Kasumi-1 (cell line): ENCODE data around the gene LPP.

ENCODE experiments used
- DNase-seq, 2 experiments: peaks; one replicate each; lab custom pipeline; 2025; lab: John Stamatoyannopoulos, UW

LPP gene

GRCh38 chr3:188299068-188299467 is 145.1 kb downstream of the LPP start:
- DNase-seq: no peak

- DNase-seq: no peak
These were observed 145.8 kb downstream of the LPP start for GRCh38 chr3:188299708-188300107.

GRCh38 chr3:188301147-188301546 is 147.2 kb downstream of the LPP start:
- no peak for DNase-seq

- DNase-seq: no peak
These were observed 149.4 kb downstream of the LPP start for GRCh38 chr3:188303286-188303799.

- DNase-seq: no peak
These were observed 149.9 kb downstream of the LPP start for GRCh38 chr3:188303823-188304222.

GRCh38 chr3:188304501-188304900 is 150.5 kb downstream of the LPP start:
- DNase-seq: no peak

- no peak for DNase-seq
These were observed 151.3 kb downstream of the LPP start for GRCh38 chr3:188305220-188305619.

GRCh38 chr3:188306435-188307005 is 152.6 kb downstream of the LPP start:
- no peak for DNase-seq

GRCh38 chr3:188309437-188310269 is 155.7 kb downstream of the LPP start:
- DNase-seq: no peak

GRCh38 chr3:188310270-188310710 is 156.3 kb downstream of the LPP start:
- DNase-seq: no peak

GRCh38 chr3:188315553-188315952 is 161.6 kb downstream of the LPP start:
- no peak for DNase-seq

- DNase-seq: no peak
These were observed 162.2 kb downstream of the LPP start for GRCh38 chr3:188316021-188316722.

GRCh38 chr3:188316723-188317070 is 162.7 kb downstream of the LPP start:
- no peak for DNase-seq

- DNase-seq: no peak
These were observed 165.6 kb downstream of the LPP start for GRCh38 chr3:188319569-188319968.

GRCh38 chr3:188320757-188321156 is 166.8 kb downstream of the LPP start:
- no peak for DNase-seq

- no peak for DNase-seq
These were observed 167.3 kb downstream of the LPP start for GRCh38 chr3:188321258-188321657.

- no peak for DNase-seq
These were observed 168.4 kb downstream of the LPP start for GRCh38 chr3:188322135-188322887.

GRCh38 chr3:188323067-188323842 is 169.3 kb downstream of the LPP start:
- no peak for DNase-seq

GRCh38 chr3:188326111-188326510 is 172.2 kb downstream of the LPP start:
- no peak for DNase-seq

- no peak for DNase-seq
These were observed 173.0 kb downstream of the LPP start for GRCh38 chr3:188326968-188327367.

GRCh38 chr3:188327433-188327832 is 173.5 kb downstream of the LPP start:
- DNase-seq: no peak
